ENCODE results near the gene PRDM16. TPM values are rescaled to one million over a fixed set of nuclear protein-coding genes. Genes with fewer than 3 reads are reported as not detected.

Gene PRDM16
- total RNA-seq, 2 donors from 2014 or later: not detected

GRCh38 chr1:3359351-3359750 lies 290.3 kb downstream of the PRDM16 start:
- H3K4me3 Mint-ChIP-seq: no peak overlapping the region
- H3K9me3 Mint-ChIP-seq: no peaks in the 10 kb centered on the region
- H3K36me3 Mint-ChIP-seq (ENCODE audit: low read depth): no peaks in the 10 kb centered on the region
- no peak for ATAC-seq (replicated peaks)
- no peaks in the 10 kb centered on the region for H3K4me1 Mint-ChIP-seq
- H3K27me3 Mint-ChIP-seq: peaks cover 9% of the 10 kb centered on the region
- no peak overlapping the region for H3K27ac Mint-ChIP-seq

GRCh38 chr1:3359756-3360440 lies 290.9 kb downstream of the PRDM16 start:
- Mint-ChIP-seq H3K9me3 (no peaks in the 10 kb centered on the region), H3K4me3 (no peak overlapping the region), H3K27ac (no peak overlapping the region), H3K36me3 (ENCODE audit: low read depth) (no peaks in the 10 kb centered on the region), H3K27me3 (peaks cover 9% of the 10 kb centered on the region), H3K4me1 (no peaks in the 10 kb centered on the region)
- no peak for ATAC-seq (replicated peaks)

GRCh38 chr1:3360646-3361257 lies 291.7 kb downstream of the PRDM16 start:
- Mint-ChIP-seq H3K36me3 (ENCODE audit: low read depth) (no peaks in the 10 kb centered on the region), H3K4me3 (no peak overlapping the region), H3K27me3 (peaks cover 9% of the 10 kb centered on the region), H3K27ac (no peak overlapping the region), H3K9me3 (no peaks in the 10 kb centered on the region), H3K4me1 (no peaks in the 10 kb centered on the region)
- no peak for ATAC-seq (replicated peaks)

- H3K4me1 Mint-ChIP-seq: no peaks in the 10 kb centered on the region
- H3K9me3 Mint-ChIP-seq: no peaks in the 10 kb centered on the region
- peaks cover 9% of the 10 kb centered on the region for H3K27me3 Mint-ChIP-seq
- H3K4me3 Mint-ChIP-seq: no peak overlapping the region
- no peak for ATAC-seq (replicated peaks)
- H3K36me3 Mint-ChIP-seq (ENCODE audit: low read depth): no peaks in the 10 kb centered on the region
- no peak overlapping the region for H3K27ac Mint-ChIP-seq
Observed at GRCh38 chr1:3363023-3363422, 294.0 kb downstream of the PRDM16 start.

- peaks cover 9% of the 10 kb centered on the region for H3K27me3 Mint-ChIP-seq
- H3K4me3 Mint-ChIP-seq: no peak overlapping the region
- no peak for ATAC-seq (replicated peaks)
- no peaks in the 10 kb centered on the region for H3K36me3 Mint-ChIP-seq (ENCODE audit: low read depth)
- no peaks in the 10 kb centered on the region for H3K9me3 Mint-ChIP-seq
- H3K27ac Mint-ChIP-seq: no peak overlapping the region
- no peaks in the 10 kb centered on the region for H3K4me1 Mint-ChIP-seq
Observed at GRCh38 chr1:3363756-3364155, 294.8 kb downstream of the PRDM16 start.

- H3K27me3 Mint-ChIP-seq: peaks cover 9% of the 10 kb centered on the region
- no peak overlapping the region for H3K27ac Mint-ChIP-seq
- no peaks in the 10 kb centered on the region for H3K36me3 Mint-ChIP-seq (ENCODE audit: low read depth)
- H3K4me3 Mint-ChIP-seq: no peak overlapping the region
- H3K4me1 Mint-ChIP-seq: no peaks in the 10 kb centered on the region
- no peak for ATAC-seq (replicated peaks)
- H3K9me3 Mint-ChIP-seq: no peaks in the 10 kb centered on the region
Observed at GRCh38 chr1:3364551-3364950, 295.5 kb downstream of the PRDM16 start.

GRCh38 chr1:3364983-3365382 lies 296.0 kb downstream of the PRDM16 start:
- H3K9me3 Mint-ChIP-seq: no peaks in the 10 kb centered on the region
- no peak overlapping the region for H3K4me3 Mint-ChIP-seq
- no peak overlapping the region for H3K27ac Mint-ChIP-seq
- peaks cover 9% of the 10 kb centered on the region for H3K27me3 Mint-ChIP-seq
- no peak for ATAC-seq (replicated peaks)
- H3K4me1 Mint-ChIP-seq: no peaks in the 10 kb centered on the region
- no peaks in the 10 kb centered on the region for H3K36me3 Mint-ChIP-seq (ENCODE audit: low read depth)

- no peaks in the 10 kb centered on the region for H3K36me3 Mint-ChIP-seq (ENCODE audit: low read depth)
Observed at GRCh38 chr1:3365523-3366125, 296.6 kb downstream of the PRDM16 start.

GRCh38 chr1:3366126-3367051 lies 297.4 kb downstream of the PRDM16 start:
- H3K4me1 Mint-ChIP-seq: peaks cover 4% of the 10 kb centered on the region
- no peak for ATAC-seq (replicated peaks)
- no peak overlapping the region for H3K4me3 Mint-ChIP-seq
- H3K9me3 Mint-ChIP-seq: no peaks in the 10 kb centered on the region
- no peaks in the 10 kb centered on the region for H3K36me3 Mint-ChIP-seq (ENCODE audit: low read depth)
- no peak overlapping the region for H3K27ac Mint-ChIP-seq
- H3K27me3 Mint-ChIP-seq: peaks cover 13% of the 10 kb centered on the region

More at GRCh38 chr1:3365523-3366125, 296.6 kb downstream of the PRDM16 start:
- no peaks in the 10 kb centered on the region for H3K4me1 Mint-ChIP-seq
- no peaks in the 10 kb centered on the region for H3K9me3 Mint-ChIP-seq
- no peak for ATAC-seq (replicated peaks)
- no peak overlapping the region for H3K27ac Mint-ChIP-seq
- peaks cover 9% of the 10 kb centered on the region for H3K27me3 Mint-ChIP-seq
- no peak overlapping the region for H3K4me3 Mint-ChIP-seq

GRCh38 chr1:3367376-3367775 lies 298.4 kb downstream of the PRDM16 start:
- no peaks in the 10 kb centered on the region for H3K9me3 Mint-ChIP-seq
- no peak overlapping the region for H3K27ac Mint-ChIP-seq
- no peaks in the 10 kb centered on the region for H3K36me3 Mint-ChIP-seq (ENCODE audit: low read depth)
- H3K27me3 Mint-ChIP-seq: peaks cover 6% of the 10 kb centered on the region
- ATAC-seq (replicated peaks): no peak
- H3K4me1 Mint-ChIP-seq: peaks cover 4% of the 10 kb centered on the region
- H3K4me3 Mint-ChIP-seq: no peak overlapping the region

- ATAC-seq (replicated peaks): no peak
- no peaks in the 10 kb centered on the region for H3K36me3 Mint-ChIP-seq (ENCODE audit: low read depth)
- H3K4me3 Mint-ChIP-seq: no peak overlapping the region
- peaks cover 6% of the 10 kb centered on the region for H3K27me3 Mint-ChIP-seq
- peaks cover 4% of the 10 kb centered on the region for H3K4me1 Mint-ChIP-seq
- no peak overlapping the region for H3K27ac Mint-ChIP-seq
- H3K9me3 Mint-ChIP-seq: no peaks in the 10 kb centered on the region
Observed at GRCh38 chr1:3368059-3368458, 299.1 kb downstream of the PRDM16 start.

- Mint-ChIP-seq H3K27ac (no peak overlapping the region), H3K36me3 (ENCODE audit: low read depth) (no peaks in the 10 kb centered on the region), H3K27me3 (peaks cover 6% of the 10 kb centered on the region), H3K4me1 (peaks cover 4% of the 10 kb centered on the region), H3K4me3 (no peak overlapping the region), H3K9me3 (no peaks in the 10 kb centered on the region)
- ATAC-seq (replicated peaks): no peak
Observed at GRCh38 chr1:3368711-3369445, 299.9 kb downstream of the PRDM16 start.

GRCh38 chr1:3369446-3370076 lies 300.6 kb downstream of the PRDM16 start:
- H3K27me3 Mint-ChIP-seq: peaks cover 6% of the 10 kb centered on the region
- no peak overlapping the region for H3K4me3 Mint-ChIP-seq
- no peaks in the 10 kb centered on the region for H3K36me3 Mint-ChIP-seq (ENCODE audit: low read depth)

More at GRCh38 chr1:3369446-3370076, 300.6 kb downstream of the PRDM16 start:
- Mint-ChIP-seq H3K9me3 (no peaks in the 10 kb centered on the region), H3K27ac (no peak overlapping the region), H3K4me1 (peaks cover 4% of the 10 kb centered on the region)
- ATAC-seq (replicated peaks): no peak

Measured in activated T-helper 17 cell treated with anti-CD3 and anti-CD28 coated beads, Interleukin-2, amount 50 U/mL, for 72 hours (primary cell).